H54 (cell line): ENCODE results near the gene THSD4.
"Not testable (repeated sequence)": the region's sequence is repeated elsewhere in the genome, so short reads cannot be mapped to it uniquely, and the experiment has no call there.

ENCODE experiments used
- DNase-seq: peaks from one replicate; pipeline ENCODE4 v3.0.0; 2011; ENCODE audit warnings: low spot score, mixed read lengths; ENCODE audit not compliant: insufficient read length
- FAIRE-seq: peaks from 3 replicates; lab custom pipeline; 2011; peaks lifted over from hg19 to GRCh38; lab: Jason Lieb, UNC
- POLR2A ChIP-seq: IDR thresholded peaks from 2 replicates; pipeline ENCODE4 v1.6.1; 2011; ENCODE audit warnings: low read depth, mild to moderate bottlenecking, low read length

Gene THSD4

DNA sequence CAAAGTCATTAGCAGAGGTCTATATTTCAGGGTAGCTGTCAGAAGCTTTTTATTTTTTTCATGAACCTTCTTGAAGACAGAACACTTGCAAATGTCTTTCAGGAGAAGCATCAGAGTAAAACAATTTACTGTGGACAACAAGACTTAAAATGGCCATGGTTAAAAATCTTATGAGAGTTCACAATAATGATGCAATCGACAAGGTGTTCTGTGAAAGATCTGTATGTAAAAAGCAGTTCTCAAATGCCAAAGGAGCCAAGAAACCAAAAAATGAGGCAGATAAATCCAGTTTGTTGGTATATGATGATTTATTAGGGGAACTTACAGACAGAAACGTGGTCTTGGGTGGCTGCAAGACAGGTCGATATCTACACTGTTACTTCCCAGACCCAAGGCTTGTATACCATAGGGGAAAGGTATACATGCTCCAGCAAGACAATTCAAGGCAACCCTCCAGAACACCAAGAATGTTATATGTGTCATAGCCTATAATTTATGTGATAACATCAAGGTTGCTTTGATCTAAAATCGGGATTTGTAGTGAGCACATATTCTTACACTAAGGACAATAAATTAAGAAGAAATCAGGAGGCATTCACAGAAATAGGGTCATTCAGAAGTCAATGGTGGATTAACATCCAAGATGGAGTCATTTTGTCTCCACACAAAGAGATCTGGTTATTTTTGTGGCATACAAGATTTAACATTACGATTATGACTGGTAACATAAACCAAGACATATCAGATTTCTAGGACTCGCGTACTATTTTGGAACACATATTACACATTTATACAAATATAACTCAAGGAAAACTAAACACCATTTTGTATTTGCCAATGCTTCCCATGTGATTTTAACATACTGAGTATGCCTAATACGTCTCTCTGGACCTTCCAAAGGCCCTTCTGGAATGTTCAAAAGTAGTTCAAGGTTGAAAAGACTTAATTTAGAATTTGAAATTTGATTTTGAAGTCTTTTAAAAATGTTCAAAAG lies 316.4 kb downstream of the THSD4 start:
- no peak for TF ChIP-seq POLR2A
- FAIRE-seq (no peak), DNase-seq (no peak)

- no peak for TF ChIP-seq POLR2A
- DNase-seq (no peak), FAIRE-seq (no peak)
These were observed 318.1 kb downstream of the THSD4 start for GRCh38 chr15:71433402-71433801.

DNA sequence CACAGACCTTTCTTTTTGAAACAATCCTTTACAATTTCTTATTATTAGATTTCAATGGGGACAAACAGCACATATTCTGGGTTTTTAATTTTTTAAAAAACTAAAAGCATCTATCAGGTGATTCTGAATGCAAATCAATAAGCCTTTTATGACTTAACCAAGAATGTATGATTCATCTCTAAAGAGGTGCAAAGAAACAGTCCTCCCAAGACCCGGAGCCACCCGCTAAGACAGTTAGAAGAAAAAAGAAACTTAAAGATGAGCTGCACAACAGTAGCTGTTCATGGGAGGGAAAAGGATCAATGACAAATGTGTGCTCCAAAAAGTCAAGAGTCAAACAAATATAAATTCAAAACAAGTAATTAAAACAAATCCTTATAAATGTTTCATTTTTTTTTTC lies 319.5 kb downstream of the THSD4 start:
- no peak for TF ChIP-seq POLR2A
- no peak for FAIRE-seq
- no peak for DNase-seq

GRCh38 chr15:71435552-71435951 lies 320.3 kb downstream of the THSD4 start:
- DNase-seq (no peak), FAIRE-seq (no peak)
- no peak for TF ChIP-seq POLR2A

DNA sequence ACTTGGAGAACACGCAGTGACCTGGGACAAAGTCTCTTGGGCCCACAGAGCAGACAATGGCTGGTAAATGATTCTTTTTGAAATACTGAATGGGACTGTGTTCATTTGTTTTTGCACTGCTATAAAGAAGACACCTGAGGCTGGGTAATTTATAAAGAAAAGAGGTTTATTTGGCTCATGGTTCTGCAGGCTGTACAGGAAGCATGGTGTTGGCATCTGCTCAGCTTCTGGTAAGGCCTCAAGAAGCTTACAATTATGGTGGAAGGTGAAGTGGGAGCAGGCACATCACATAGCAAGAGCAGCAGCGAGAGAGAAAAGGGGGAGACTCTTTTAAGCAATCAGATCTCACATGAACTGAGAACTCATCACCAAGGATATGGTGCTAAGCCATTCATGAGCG lies 321.6 kb downstream of the THSD4 start:
- FAIRE-seq: no peak
- no peak for DNase-seq
- no peak for TF ChIP-seq POLR2A

DNA sequence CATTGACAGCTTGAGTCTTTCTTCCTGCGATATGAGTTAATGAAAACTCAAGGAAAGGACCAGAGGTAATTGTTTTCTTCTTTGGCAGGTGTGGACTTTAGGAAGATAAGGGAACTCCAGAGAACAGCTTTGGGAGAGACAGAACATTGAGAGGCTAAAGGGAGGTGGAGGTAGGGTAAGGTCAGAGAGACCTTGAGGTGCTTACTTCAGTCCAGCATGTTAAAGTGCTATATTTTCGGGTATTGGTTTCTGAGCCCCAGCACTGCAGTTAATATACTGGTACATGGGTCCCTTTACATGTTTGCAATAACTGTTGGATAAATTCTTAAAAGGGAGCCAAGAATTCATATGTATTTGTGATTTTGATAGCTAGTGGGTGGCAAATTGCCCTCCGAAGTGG lies 322.1 kb downstream of the THSD4 start:
- FAIRE-seq (no peak), DNase-seq (no peak)
- TF ChIP-seq POLR2A: no peak

- no peak for DNase-seq
- no peak for FAIRE-seq
- no peak for TF ChIP-seq POLR2A
These were observed 322.6 kb downstream of the THSD4 start for GRCh38 chr15:71437919-71438318.

DNA sequence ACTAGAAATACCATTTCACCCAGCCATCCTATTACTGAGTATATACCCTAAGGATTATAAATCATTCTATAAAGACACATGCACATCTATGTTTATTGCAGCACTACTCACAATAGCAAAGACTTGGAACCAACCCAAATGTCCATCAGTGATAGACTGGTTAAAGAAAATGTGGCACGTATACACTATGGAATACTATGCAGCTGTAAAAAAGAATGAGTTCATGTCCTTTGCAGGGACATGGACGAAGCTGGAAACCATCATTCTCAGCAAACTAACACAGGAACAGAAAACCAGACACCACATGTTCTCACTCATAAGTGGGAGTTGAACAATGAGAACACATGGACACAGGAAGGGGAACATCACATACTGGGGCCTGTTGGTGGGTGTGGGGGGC lies 324.2 kb downstream of the THSD4 start:
- FAIRE-seq, DNase-seq: not testable (repeated sequence)

DNA sequence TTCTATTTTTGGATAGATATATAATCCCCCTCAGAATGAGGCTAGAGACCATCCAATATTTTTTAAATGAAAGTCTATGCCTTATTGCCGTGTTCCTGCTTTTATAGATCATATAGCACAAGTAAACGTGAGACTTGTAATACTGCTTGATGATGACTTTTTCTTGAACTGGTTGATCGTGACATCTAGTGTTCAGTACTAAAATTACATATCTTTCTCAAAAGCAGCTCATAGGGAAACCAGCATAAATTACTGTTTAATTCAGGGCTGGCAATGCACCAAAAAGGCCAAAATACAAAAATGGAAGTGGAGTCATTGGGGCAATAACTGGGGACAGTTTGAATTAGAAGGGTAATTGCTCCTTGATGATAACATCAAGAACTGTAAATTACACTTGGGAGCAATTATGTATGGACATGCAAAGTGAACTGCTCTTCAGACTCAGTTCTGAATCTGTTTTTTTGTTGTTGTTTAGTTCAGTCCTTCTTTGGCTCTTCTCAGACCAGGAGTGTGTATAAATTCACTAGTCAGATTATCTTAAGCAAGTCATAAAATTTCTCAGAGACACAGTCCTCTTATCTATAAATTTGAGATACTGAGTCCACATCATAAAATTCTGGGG lies 325.3 kb downstream of the THSD4 start:
- FAIRE-seq (no peak), DNase-seq (no peak)
- no peak for TF ChIP-seq POLR2A

- DNase-seq (no peak), FAIRE-seq (no peak)
- no peak for TF ChIP-seq POLR2A
These were observed 328.3 kb downstream of the THSD4 start for GRCh38 chr15:71443538-71443937.

DNA sequence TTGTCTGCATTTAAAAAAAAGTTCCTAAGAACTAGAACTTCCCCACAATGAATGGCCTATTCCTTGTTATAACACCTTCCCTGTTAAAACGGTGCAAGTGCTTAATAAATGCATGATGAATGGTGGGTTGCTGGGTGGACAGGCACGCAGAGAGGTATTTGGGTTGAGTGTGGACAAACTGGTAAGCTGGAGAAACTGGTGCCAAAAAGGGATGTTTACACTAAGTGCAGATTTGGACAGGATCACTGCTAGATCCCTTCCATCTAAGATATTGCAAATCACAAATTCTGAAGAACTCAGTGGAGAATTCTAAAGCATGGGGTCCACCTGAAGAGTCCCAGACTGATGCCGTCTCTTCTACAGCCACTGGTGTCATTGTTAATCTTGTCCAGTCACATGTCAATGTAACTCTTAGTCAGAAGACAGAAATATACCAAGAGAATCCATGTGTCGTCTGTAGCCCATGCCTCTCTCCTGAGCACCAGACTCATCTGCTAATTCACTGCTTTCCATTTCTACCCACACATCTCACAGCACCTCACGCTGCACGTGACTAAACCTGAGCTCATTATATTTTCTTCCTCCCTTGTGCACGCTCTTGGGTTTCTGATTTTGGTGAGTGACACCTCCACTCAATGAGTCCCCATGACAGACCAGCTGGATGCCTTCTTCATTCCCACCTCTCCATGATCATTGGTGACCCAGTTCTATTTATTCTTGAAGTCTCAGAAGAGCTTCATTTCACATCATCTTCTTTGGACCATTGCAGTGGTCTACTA lies 328.9 kb downstream of the THSD4 start:
- FAIRE-seq: no peak

DNA sequence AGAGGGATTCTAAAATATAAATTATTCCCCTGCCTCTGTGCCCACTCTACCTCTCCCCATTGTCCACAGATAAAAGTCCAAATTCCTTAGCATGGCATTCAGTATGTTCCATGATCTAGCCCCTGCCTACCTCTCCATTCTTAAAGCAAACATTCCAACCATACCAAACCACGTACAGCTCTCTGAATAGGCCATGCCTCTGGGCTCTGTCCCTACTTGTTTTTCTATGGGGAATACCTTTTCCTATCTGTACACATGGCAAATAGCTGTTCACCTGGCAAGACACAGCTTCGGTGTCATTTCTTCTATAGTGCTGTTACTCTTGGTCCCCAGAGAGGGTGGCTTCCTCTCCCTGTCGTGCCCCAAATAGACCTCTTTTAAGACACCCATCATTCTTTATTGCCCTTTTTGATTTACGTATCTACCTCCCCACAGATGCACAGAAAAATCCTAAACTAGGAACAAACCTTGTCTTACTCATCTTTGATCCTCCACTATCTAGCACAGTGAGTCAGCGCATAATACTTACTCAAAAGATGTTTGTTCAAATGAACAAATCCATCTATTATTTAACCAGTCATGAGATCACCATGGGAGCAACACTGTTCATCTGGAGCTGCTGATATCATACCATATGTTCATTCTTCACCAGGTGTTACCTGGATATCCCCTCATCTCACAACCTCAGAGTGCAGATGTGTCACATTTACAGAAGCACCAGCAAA lies 329.8 kb downstream of the THSD4 start:
- FAIRE-seq: no peak
- TF ChIP-seq POLR2A: no peak
- DNase-seq: no peak

More for the DNA sequence above, 328.9 kb downstream of the THSD4 start:
- no peak for DNase-seq
- no peak for TF ChIP-seq POLR2A
